ENCODE measurements around the gene CACNA1B. TPM values are rescaled to one million over a fixed set of nuclear protein-coding genes. Genes with fewer than 3 reads are reported as not detected.

Gene CACNA1B
- total RNA-seq, 1 donor from 2014 or later, result 0.19 TPM

- intact Hi-C loops (cut with micrococcal nuclease), result no loop called here
These were observed 166.1 kb downstream of the CACNA1B start for GRCh38 chr9:138043411-138044345.

GRCh38 chr9:138044485-138045383 is 167.2 kb downstream of the CACNA1B start:
- Histone ChIP-seq H3K9me3 (replicated peaks) (no peaks in the 10 kb centered on the region), H3K4me3 (no peak overlapping the region), H3K36me3 (no peaks in the 10 kb centered on the region), H3K27me3 (ENCODE audit: low read depth) (peaks cover 59% of the 10 kb centered on the region), H3K4me1 (no peaks in the 10 kb centered on the region), H3K27ac (replicated peaks) (no peak overlapping the region)
- intact Hi-C loops (cut with micrococcal nuclease), result no loop called here
- DNase-seq, result no peak
- no peak for TF ChIP-seq CTCF (IDR thresholded peaks at IDR 0.05; ENCODE audit: borderline replicate concordance)

More at GRCh38 chr9:138043411-138044345, 166.1 kb downstream of the CACNA1B start:
- H3K4me1 ChIP-seq, result no peaks in the 10 kb centered on the region
- DNase-seq, result no peak
- no peak for TF ChIP-seq CTCF (IDR thresholded peaks at IDR 0.05; ENCODE audit: borderline replicate concordance)
- no peaks in the 10 kb centered on the region for H3K36me3 ChIP-seq
- H3K27me3 ChIP-seq (ENCODE audit: low read depth), result peaks cover 49% of the 10 kb centered on the region
- no peak overlapping the region for H3K4me3 ChIP-seq
- no peak overlapping the region for H3K27ac ChIP-seq (replicated peaks)
- no peaks in the 10 kb centered on the region for H3K9me3 ChIP-seq (replicated peaks)

- Histone ChIP-seq H3K4me1 (no peaks in the 10 kb centered on the region), H3K27me3 (ENCODE audit: low read depth) (peaks cover 68% of the 10 kb centered on the region), H3K27ac (replicated peaks) (no peak overlapping the region), H3K9me3 (replicated peaks) (no peaks in the 10 kb centered on the region), H3K4me3 (no peak overlapping the region), H3K36me3 (no peaks in the 10 kb centered on the region)
- no peak for DNase-seq
- TF ChIP-seq CTCF (IDR thresholded peaks at IDR 0.05; ENCODE audit: borderline replicate concordance), result no peak
- intact Hi-C loops (cut with micrococcal nuclease), result no loop called here
These were observed 168.2 kb downstream of the CACNA1B start for GRCh38 chr9:138045541-138046490.

- no peak for DNase-seq
- TF ChIP-seq CTCF (IDR thresholded peaks at IDR 0.05; ENCODE audit: borderline replicate concordance), result no peak
- Histone ChIP-seq H3K4me1 (no peaks in the 10 kb centered on the region), H3K36me3 (no peaks in the 10 kb centered on the region), H3K27ac (replicated peaks) (no peak overlapping the region), H3K9me3 (replicated peaks) (no peaks in the 10 kb centered on the region), H3K4me3 (no peak overlapping the region), H3K27me3 (ENCODE audit: low read depth) (peaks cover 68% of the 10 kb centered on the region)
- intact Hi-C loops (cut with micrococcal nuclease), result no loop called here
These were observed 169.2 kb downstream of the CACNA1B start for GRCh38 chr9:138046641-138047301.

Measured in left ventricle myocardium inferior (tissue), 1 donor.